Measurements from ENCODE around the gene C18orf63. TPM values are rescaled to one million over a fixed set of nuclear protein-coding genes. Genes with fewer than 3 reads are reported as not detected.
"Not testable (repeated sequence)": the region's sequence is repeated elsewhere in the genome, so short reads cannot be mapped to it uniquely, and the experiment has no call there.

The C18orf63 gene
- total RNA-seq, result not detected

GRCh38 chr18:74315464-74316256 is at the start of gene C18orf63:
Gene C18orf63 (plus strand): TSS chr18:74315839. CDS start chr18:74317866, 2,027 bp downstream.
- DNase-seq, result no peak

- DNase-seq, result no peak
Measured at GRCh38 chr18:74266161-74266560, 49.5 kb upstream of the C18orf63 start.

- DNase-seq, result no peak
Measured at GRCh38 chr18:74268175-74268574, 47.5 kb upstream of the C18orf63 start.

DNA sequence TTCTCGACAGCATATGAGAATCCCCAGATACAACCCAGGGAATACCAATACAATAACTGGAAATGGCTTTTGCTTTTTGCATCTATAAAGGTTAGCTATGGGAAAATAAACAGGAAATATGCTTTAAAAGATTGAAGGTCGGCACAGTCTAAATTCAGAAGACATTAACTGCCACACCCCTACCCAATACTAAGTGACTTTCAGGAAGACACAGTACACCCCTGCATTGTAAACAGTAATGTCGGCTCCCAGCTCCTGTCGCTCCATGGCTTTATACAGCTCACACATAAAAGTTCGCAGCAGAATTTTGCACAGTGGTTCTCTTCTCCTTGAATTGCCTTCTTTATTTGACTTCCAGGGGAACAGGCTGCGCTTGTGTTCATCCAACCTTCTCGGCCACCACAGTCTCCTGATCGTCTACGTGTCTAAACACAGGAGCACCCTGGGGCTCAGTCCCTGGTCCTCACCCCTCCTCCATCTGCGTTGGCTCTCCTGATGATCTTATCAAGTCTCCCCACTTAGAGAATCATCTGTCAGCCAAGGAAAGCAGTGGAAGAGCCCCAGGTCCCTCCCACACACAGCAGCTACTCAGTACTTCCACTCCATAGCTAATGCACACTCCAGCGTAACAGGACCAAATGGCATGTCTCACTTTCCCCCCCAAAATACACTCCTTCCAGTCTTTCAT is 46.6 kb upstream of the C18orf63 start:
- no peak for DNase-seq

GRCh38 chr18:74271635-74272034 is 44.0 kb upstream of the C18orf63 start:
- DNase-seq, result no peak

- DNase-seq, result no peak
Measured at GRCh38 chr18:74273394-74273793, 42.2 kb upstream of the C18orf63 start.

GRCh38 chr18:74274700-74275099 is 40.9 kb upstream of the C18orf63 start:
- no peak for DNase-seq

DNA sequence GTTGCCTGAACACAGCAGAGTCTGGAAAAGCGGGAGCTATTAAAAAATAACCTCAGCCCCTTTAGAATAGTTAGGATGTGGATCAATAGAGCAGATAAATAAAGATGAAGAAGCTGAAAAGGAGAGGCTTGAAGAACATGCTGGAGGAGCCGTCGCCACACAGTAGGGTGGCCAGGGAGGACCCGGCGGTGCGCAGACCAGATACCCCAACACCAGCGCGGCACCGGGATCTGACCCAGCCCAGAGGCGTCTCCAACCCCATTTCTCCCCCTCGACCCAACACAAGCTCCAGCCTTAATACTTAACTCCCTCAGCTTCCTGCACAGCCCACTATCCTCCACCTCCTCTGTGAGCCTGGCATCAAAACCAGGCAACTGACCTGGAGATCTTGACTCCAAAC is 39.9 kb upstream of the C18orf63 start:
- no peak for DNase-seq

- DNase-seq, result no peak
Measured at GRCh38 chr18:74276609-74277008, 39.0 kb upstream of the C18orf63 start.

DNA sequence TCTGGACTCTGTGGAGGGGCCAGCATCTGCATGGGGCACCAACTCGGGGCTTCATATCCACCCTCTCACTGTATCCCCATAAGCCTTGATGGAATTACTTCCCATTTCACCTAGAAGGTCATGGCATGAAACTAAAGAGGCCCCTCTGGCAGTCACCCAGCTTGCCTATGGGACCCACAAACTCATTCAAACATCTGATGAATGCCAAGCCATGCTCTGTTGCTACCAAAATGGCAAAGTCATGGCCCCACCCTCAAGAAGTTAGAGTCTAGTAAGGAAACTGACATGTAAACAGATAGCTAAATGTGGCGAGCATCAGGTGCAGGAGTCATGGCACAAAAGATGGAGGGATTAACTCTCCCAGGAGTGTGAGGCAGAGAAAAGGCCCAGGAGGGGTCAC is 38.3 kb upstream of the C18orf63 start:
- no peak for DNase-seq

GRCh38 chr18:74278058-74278457 is 37.6 kb upstream of the C18orf63 start:
- no peak for DNase-seq

DNA sequence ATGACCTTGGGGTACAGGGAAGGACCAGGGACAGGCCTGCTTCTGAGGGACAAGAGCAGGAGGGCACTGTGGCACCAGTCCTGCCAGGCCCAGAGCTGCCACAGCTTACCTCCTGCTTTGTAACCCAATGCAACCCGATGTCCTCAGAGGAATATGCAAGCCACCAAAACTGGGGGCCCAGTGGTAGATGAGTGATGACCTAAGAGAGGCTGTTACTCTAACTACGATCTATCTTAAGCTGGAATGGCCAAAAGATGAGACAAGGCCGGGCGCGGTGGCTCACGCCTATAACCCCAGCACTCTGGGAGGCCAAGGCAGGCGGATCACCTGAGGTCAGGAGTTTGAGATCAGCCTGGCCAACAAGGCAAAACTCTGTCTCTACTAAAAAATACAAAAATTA is 36.7 kb upstream of the C18orf63 start:
- DNase-seq, result no peak

DNA sequence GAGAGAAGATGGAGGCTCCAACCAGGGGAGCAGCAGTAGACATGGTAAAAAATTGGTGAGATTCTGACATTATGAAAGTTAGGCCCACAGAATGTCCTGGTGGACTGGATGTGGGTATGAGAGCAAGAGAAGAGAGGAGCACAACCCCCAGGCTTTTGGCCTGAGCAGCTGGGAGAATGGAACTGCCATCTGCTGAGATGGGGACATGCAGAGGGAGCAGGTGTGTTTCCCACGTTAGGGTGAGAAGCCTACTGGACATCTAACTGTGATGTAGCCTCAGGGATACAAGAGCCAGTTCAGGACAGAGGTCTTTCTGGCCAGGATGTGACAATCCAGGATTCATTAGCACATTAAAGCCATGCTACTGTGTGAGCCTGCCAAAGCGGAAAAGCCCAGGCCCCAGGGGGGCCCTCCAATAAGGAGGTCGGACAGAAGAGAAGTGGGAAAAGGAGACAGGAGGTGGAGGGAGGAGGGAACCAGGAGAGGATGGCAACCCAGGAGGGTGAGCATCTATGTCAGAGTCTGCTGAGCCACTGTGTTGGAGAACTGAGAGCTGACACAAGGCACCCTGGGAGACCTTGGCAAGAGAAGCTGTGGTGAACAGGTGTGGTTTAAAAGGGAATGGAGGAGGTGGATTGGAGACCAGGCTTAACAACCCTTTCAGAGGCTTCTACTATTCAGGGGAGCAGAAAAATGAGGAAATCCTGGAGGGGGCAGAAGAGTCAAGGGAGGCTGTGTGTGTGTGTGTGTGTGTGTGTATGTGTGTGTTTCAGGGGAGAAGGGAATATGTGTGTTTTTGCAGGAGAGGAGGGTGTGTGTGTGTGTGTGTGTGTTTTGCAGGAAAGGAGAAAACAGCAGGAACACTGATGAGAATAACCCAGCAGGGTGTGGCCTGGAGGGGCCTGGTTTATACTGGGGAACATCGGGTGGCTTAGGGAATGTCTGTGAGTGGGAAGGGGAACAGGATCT is 34.3 kb upstream of the C18orf63 start:
- no peak for DNase-seq

- no peak for DNase-seq
Measured at GRCh38 chr18:74281980-74282754, 33.5 kb upstream of the C18orf63 start.

- DNase-seq, result no peak
Measured at GRCh38 chr18:74282755-74283554, 32.7 kb upstream of the C18orf63 start.

DNA sequence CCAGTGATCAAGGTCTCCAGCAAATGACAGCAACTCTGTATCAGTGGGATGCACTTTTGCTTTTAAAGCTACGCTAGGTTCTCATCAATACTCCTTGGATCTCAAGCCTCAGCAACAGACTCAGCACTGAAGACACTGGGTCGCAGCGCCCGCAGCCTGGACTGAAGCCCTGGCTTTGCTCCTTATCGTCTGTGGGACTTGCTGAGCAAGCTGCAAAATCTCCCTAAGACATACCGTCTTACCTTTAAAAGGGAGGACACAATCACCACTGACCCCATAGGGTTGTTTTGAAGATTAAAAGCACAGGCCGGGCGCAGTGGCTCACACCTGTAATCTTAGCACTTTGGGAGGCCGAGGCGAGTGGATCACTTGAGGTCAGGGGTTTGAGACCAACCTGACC is 32.0 kb upstream of the C18orf63 start:
- no peak for DNase-seq

DNA sequence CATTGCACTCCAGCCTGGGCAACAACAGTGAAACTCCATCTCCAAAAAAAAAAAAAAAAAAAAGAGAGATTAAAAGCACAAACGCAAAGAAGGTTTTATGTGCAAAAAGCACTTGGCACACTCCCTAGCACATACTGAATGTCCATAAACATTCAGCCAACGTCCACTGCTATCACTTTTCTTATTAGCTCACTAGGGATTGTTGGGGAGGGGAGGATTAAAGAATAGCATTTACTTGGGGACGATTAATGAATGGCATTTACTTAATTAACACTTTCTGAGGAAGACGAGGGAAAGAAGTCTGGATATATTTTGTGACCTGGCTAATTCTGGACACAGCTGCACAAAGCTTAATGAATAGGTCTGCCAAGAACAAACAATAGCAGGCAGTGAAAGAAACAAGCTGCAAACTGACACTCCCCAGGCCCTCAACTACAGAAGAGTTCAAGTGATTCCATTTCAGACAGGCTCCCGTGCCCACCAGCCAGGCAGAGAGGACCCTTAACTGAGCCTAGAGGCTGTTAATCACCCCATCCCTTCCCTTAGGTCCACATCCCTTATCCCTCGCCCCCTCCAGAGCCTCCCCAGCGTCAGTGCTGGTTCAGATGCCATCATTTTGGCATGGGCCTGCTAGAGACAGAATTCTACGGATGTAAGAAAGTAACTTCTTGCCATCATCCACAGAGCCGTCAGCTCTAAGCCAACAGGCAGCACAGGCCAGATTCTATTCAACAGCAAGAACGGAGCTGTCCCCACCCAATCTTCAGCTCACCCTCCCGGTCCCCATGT is 31.3 kb upstream of the C18orf63 start:
- DNase-seq, result no peak

DNA sequence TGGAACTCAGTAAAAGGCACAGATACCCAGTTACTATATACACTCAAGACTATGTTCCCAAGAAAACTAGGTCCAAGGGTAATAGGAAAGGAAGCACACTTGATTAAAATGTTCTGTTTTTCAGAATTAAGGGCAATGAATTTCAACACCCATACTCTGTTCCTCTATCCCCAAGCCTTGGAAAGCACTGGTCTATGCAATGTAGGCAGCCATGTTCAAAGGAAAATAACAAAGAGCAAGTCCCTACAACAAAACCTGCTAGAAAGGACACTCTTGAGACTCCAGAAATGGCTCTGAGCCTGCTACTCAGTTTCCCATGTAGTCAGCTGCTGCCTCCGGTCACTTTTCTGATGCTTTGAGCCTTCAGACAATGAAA is 30.7 kb upstream of the C18orf63 start:
- DNase-seq, result no peak

- DNase-seq, result not testable (repeated sequence)
Measured at GRCh38 chr18:74285583-74285982, 30.1 kb upstream of the C18orf63 start.

- no peak for DNase-seq
Measured at GRCh38 chr18:74286106-74286855, 29.4 kb upstream of the C18orf63 start.
